H1 (cell line): ENCODE results near the gene MRPS27. TPM values are rescaled to one million over a fixed set of nuclear protein-coding genes. Genes with fewer than 3 reads are reported as not detected.

Source experiments
- CTCF ChIA-PET: fragments of 300-600 bp; sonication (Branson Sonifier 250); formaldehyde crosslinking; loops from one replicate; lab custom pipeline; 2021; ENCODE audit not compliant: partially characterized antibody; lab: Charles Lee
- POLR2A ChIA-PET: fragments of 300-600 bp; sonication (Branson Sonifier 250); formaldehyde crosslinking; loops from one replicate; lab custom pipeline; 2021; ENCODE audit warnings: inconsistent platforms; ENCODE audit not compliant: partially characterized antibody; lab: Charles Lee
- DNase-seq, 2 experiments: peaks; one replicate each; pipeline versions ENCODE4 v3.0.0 to v3.0.0-alpha.2; 2010 to 2022; ENCODE audit warnings: low spot score in 2 of 2, low read depth in 1 of 2, mixed read lengths in 1 of 2
- FAIRE-seq: peaks from 2 replicates; lab custom pipeline; 2011; peaks lifted over from hg19 to GRCh38; lab: Jason Lieb, UNC
- H2AFZ ChIP-seq: 2 replicates; pipeline ENCODE4 v1.8.1; 2012; ENCODE audit warnings: low read length, inconsistent platforms
- H2AK5ac ChIP-seq: 2 replicates; pipeline ENCODE4 v1.6.1; 2013; ENCODE audit warnings: low read depth, low read length
- H2BK120ac ChIP-seq: replicated peaks from 2 replicates; pipeline ENCODE3; 2013; ENCODE audit warnings: low read depth, low read length, inconsistent platforms
- H2BK12ac ChIP-seq: 2 replicates; pipeline ENCODE4 v1.6.1; 2013; ENCODE audit warnings: low read depth, low read length
- H2BK15ac ChIP-seq: 2 replicates; pipeline ENCODE4 v1.6.1; 2013; ENCODE audit warnings: low read length
- H2BK20ac ChIP-seq: 2 replicates; pipeline ENCODE4 v1.6.1; 2013; ENCODE audit warnings: low read length
- H2BK5ac ChIP-seq: 2 replicates; pipeline ENCODE4 v1.6.1; 2013; ENCODE audit warnings: low read depth, low read length
- H3K14ac ChIP-seq: 2 replicates; pipeline ENCODE4 v1.6.1; 2013; ENCODE audit warnings: inconsistent platforms; ENCODE audit not compliant: insufficient read length
- H3K18ac ChIP-seq: 2 replicates; pipeline ENCODE4 v1.6.1; 2013; ENCODE audit warnings: low read length; ENCODE audit errors: extremely low read depth
- H3K23ac ChIP-seq: 2 replicates; pipeline ENCODE4 v1.6.1; 2013; ENCODE audit warnings: inconsistent platforms; ENCODE audit not compliant: insufficient read length
- H3K23me2 ChIP-seq: 2 replicates; pipeline ENCODE4 v1.6.1; 2013; ENCODE audit warnings: low read depth, low read length
- H3K27ac ChIP-seq: 2 replicates; pipeline ENCODE4 v1.6.1; 2011; ENCODE audit warnings: low read depth, low read length, inconsistent platforms
- H3K27me3 ChIP-seq, 4 experiments: replicated peaks in 1 of 4; 1 replicate in 1 of 4; 2 replicates in 3 of 4; pipeline versions ENCODE4 v1.6.1 to v1.8.1; 2011 to 2013; ENCODE audit warnings: low read length in 3 of 4, mild to moderate bottlenecking in 3 of 4, inconsistent platforms in 2 of 4, mixed read lengths in 2 of 4, moderate library complexity in 1 of 4; ENCODE audit not compliant: control insufficient read depth in 3 of 4, insufficient read depth in 3 of 4; ENCODE audit errors: extremely low read depth in 1 of 4
- H3K36me3 ChIP-seq, 4 experiments: 2 replicates each; pipeline versions ENCODE4 v1.6.1 to v1.8.1; 2011 to 2013; ENCODE audit warnings: mild to moderate bottlenecking in 4 of 4, low read length in 3 of 4, moderate library complexity in 2 of 4, control low read depth in 1 of 4, inconsistent platforms in 1 of 4; ENCODE audit not compliant: insufficient read depth in 4 of 4, control insufficient read depth in 2 of 4
- H3K4ac ChIP-seq: replicated peaks from 2 replicates; pipeline ENCODE3; 2013; ENCODE audit warnings: low read length, low read depth, mixed read lengths, inconsistent platforms; ENCODE audit not compliant: insufficient read length
- H3K4me1 ChIP-seq, 4 experiments: replicated peaks in 1 of 4; 1 replicate in 1 of 4; 2 replicates in 3 of 4; pipeline versions ENCODE4 v1.6.1 to v1.8.1; 2011 to 2013; ENCODE audit warnings: low read length in 3 of 4, inconsistent platforms in 2 of 4, mixed read lengths in 1 of 4; ENCODE audit not compliant: insufficient read depth in 4 of 4, control insufficient read depth in 3 of 4
- H3K4me2 ChIP-seq, 2 experiments: 2 replicates each; pipeline versions ENCODE4 v1.6.1 to v1.8.1; 2011 to 2013; ENCODE audit warnings: low read depth in 2 of 2, low read length in 2 of 2, control low read depth in 1 of 2, inconsistent platforms in 1 of 2, mild to moderate bottlenecking in 1 of 2; ENCODE audit not compliant: insufficient read depth in 1 of 2
- H3K4me3 ChIP-seq, 4 experiments: fragments of 200-600, 300-600 bp in 1 of 4; sonication (generic), shearing (Covaris generic), sonication (Bioruptor Twin) in 1 of 4; 2 replicates each; pipeline versions ENCODE4 v1.5.1 to v1.8.1; 2011 to 2016; ENCODE audit warnings: low read length in 4 of 4, low read depth in 3 of 4, control low read depth in 2 of 4, inconsistent platforms in 2 of 4, mild to moderate bottlenecking in 2 of 4, mixed read lengths in 1 of 4, moderate library complexity in 1 of 4; ENCODE audit not compliant: insufficient read depth in 2 of 4; ENCODE audit errors: extremely low read depth in 1 of 4
- H3K56ac ChIP-seq: replicated peaks from 2 replicates; pipeline ENCODE3; 2013; ENCODE audit warnings: low read depth, mild to moderate bottlenecking, mixed read lengths, low read length, inconsistent platforms; ENCODE audit not compliant: insufficient read length
- H3K79me1 ChIP-seq: 2 replicates; pipeline ENCODE4 v1.6.1; 2013; ENCODE audit warnings: low read depth, low read length, control low read depth
- H3K79me2 ChIP-seq, 2 experiments: 2 replicates each; pipeline versions ENCODE4 v1.6.1 to v1.8.1; 2012 to 2013; ENCODE audit warnings: low read length in 2 of 2, mild to moderate bottlenecking in 2 of 2, inconsistent platforms in 1 of 2; ENCODE audit not compliant: insufficient read depth in 2 of 2, control insufficient read depth in 1 of 2
- H3K9ac ChIP-seq, 4 experiments: replicated peaks in 1 of 4; 1 replicate in 1 of 4; 2 replicates in 3 of 4; pipeline versions ENCODE4 v1.6.1 to v1.8.1; 2011 to 2013; ENCODE audit warnings: low read depth in 3 of 4, low read length in 3 of 4, control low read depth in 2 of 4, mild to moderate bottlenecking in 2 of 4, moderate library complexity in 2 of 4, inconsistent platforms in 1 of 4; ENCODE audit errors: extremely low read depth in 1 of 4
- H3K9me3 ChIP-seq, 2 experiments: 2 replicates each; pipeline versions ENCODE4 v1.6.1 to v1.8.1; 2012 to 2013; ENCODE audit warnings: mild to moderate bottlenecking in 2 of 2, moderate library complexity in 2 of 2, control low read depth in 1 of 2, inconsistent platforms in 1 of 2, low read depth in 1 of 2, low read length in 1 of 2, mixed read lengths in 1 of 2; ENCODE audit not compliant: insufficient read depth in 2 of 2
- H4K20me1 ChIP-seq, 2 experiments: replicated peaks in 1 of 2; 2 replicates each; pipeline versions ENCODE3 to v1.8.1; 2011 to 2013; ENCODE audit warnings: inconsistent platforms in 2 of 2, low read length in 2 of 2, mild to moderate bottlenecking in 1 of 2; ENCODE audit not compliant: insufficient read depth in 2 of 2, control insufficient read depth in 1 of 2
- H4K5ac ChIP-seq: 2 replicates; pipeline ENCODE4 v1.6.1; 2013; ENCODE audit warnings: low read length, low read depth, mixed read lengths, inconsistent platforms; ENCODE audit not compliant: insufficient read length
- H4K8ac ChIP-seq: 2 replicates; pipeline ENCODE4 v1.8.0; 2013; ENCODE audit warnings: mild to moderate bottlenecking, moderate library complexity, low read length, inconsistent platforms; ENCODE audit not compliant: insufficient read depth; ENCODE audit errors: extremely low read depth
- H4K91ac ChIP-seq: replicated peaks from 2 replicates; pipeline ENCODE3; 2013; ENCODE audit warnings: low read length, mixed read lengths, inconsistent platforms; ENCODE audit not compliant: insufficient read length
- ASH2L ChIP-seq: fragments of 200-600, 300-600 bp; sonication (generic); IDR thresholded peaks from one replicate; pipeline ENCODE4 v1.7.1; 2017; ENCODE audit warnings: low read length
- EP300 ChIP-seq, 2 experiments: IDR thresholded peaks; 1 replicate in 1 of 2; 2 replicates in 1 of 2; pipeline ENCODE4 v1.6.1; 2011 to 2012; ENCODE audit warnings: low read depth in 2 of 2, low read length in 2 of 2, mild to moderate bottlenecking in 2 of 2, borderline replicate concordance in 1 of 2, inconsistent platforms in 1 of 2, moderate library complexity in 1 of 2
- HDAC2 ChIP-seq, 2 experiments: fragments of 300-600 bp in 1 of 2; sonication (generic) in 1 of 2; IDR thresholded peaks; 2 replicates each; pipeline ENCODE4 v1.6.1; 2011 to 2012; ENCODE audit warnings: low read depth in 2 of 2, low read length in 2 of 2, mild to moderate bottlenecking in 2 of 2, moderate library complexity in 2 of 2, borderline replicate concordance in 1 of 2, inconsistent platforms in 1 of 2
- HDAC6 ChIP-seq: IDR thresholded peaks from one replicate; pipeline ENCODE4 v1.7.1; 2012; ENCODE audit warnings: low read depth, mild to moderate bottlenecking, inconsistent platforms, low read length, moderate library complexity
- JUN ChIP-seq: IDR thresholded peaks from 2 replicates; pipeline ENCODE4 v1.6.1; 2011; ENCODE audit warnings: low read depth, mild to moderate bottlenecking, improper control_type of control experiment, low read length
- KDM1A ChIP-seq: fragments of 200-600, 300-600 bp; sonication (generic); IDR thresholded peaks from 2 replicates; pipeline ENCODE4 v1.7.1; 2016; ENCODE audit warnings: mild to moderate bottlenecking, low read length, borderline replicate concordance
- YY1 ChIP-seq: IDR thresholded peaks from 2 replicates; pipeline ENCODE4 v1.6.1; 2011; ENCODE audit warnings: low read depth, mild to moderate bottlenecking, low read length
- WGBS, 2 experiments: shearing (Covaris generic) in 1 of 2; methylation state at CpG; one replicate each; pipeline versions ENCODE4 v1.1.6 to v1.1.7; 2013 to 2015; ENCODE audit warnings: low lambda C conversion rate in 2 of 2, mixed read lengths in 2 of 2, inconsistent platforms in 1 of 2, low coverage in 1 of 2, missing lambda C conversion rate in 1 of 2; ENCODE audit not compliant: insufficient replicate concordance in 2 of 2, insufficient coverage in 1 of 2, insufficient read length in 1 of 2; ENCODE audit errors: extremely low coverage in 1 of 2, missing lambda C conversion rate in 1 of 2; 5-methylcytosine and 5-hydroxymethylcytosine counted together
- polyA plus RNA-seq, 7 experiments: library from polyadenylated mRNA; depleted of rRNA in 3 of 7; stranded (reverse) in 5 of 7; unstranded in 2 of 7; fragments of >200 nt in 5 of 7; fragments of 200-250 nt in 2 of 7; gene quantifications; 1 replicate in 5 of 7; 2 replicates in 1 of 7; 4 replicates in 1 of 7; pipeline versions ENCODE4 v1.2.1 to v1.2.3, GENCODE V29; 2011 to 2013; ENCODE audit warnings: missing spikeins in 2 of 7, mixed read lengths in 2 of 7
- total RNA-seq: library from RNA; stranded (reverse); fragmentation: NEBNext Ultra II Directional; extraction: Animal tissue kit (Norgen Biotek cat#: 25700); gene quantifications from 2 replicates; pipeline ENCODE4 v1.2.1, GENCODE V29; 2021

The MRPS27 gene
- total and polyA plus RNA-seq, 2 of the 8 experiments (the other 6 are each of a cell fraction or from before 2014, with no cell fraction given): 93.2 to 102 TPM

- no peak overlapping the region for H4K5ac ChIP-seq
- H3K14ac ChIP-seq: no peak overlapping the region
- no peak overlapping the region for H3K56ac ChIP-seq
- 95% methylated on average over 1 of the region's 1 CpG; no CpG with 5 or more reads in 1 of the 2 experiments for WGBS, 2 experiments
- H3K4me2 ChIP-seq: no peak overlapping the region
- H3K36me3 ChIP-seq: peaks cover 0 to 23% (median 10%) of the 10 kb centered on the region in 4 experiments; a peak in 5 of 8 replicates
- H4K91ac ChIP-seq: no peak overlapping the region
- no peaks in the 10 kb centered on the region for H3K27me3 ChIP-seq
- H2BK5ac ChIP-seq: no peak overlapping the region
- no peak overlapping the region for H3K23ac ChIP-seq
- H4K20me1 ChIP-seq: no peaks in the 10 kb centered on the region
- H2BK20ac ChIP-seq: no peak overlapping the region
- no peak overlapping the region for H2BK15ac ChIP-seq
- H4K8ac ChIP-seq: no peak overlapping the region
- DNase-seq (no peak), FAIRE-seq (no peak)
- H3K4me3 ChIP-seq: no peak overlapping the region
- no peak overlapping the region for H2BK12ac ChIP-seq
- H3K18ac ChIP-seq: no peak overlapping the region
- no peaks in the 10 kb centered on the region for H3K23me2 ChIP-seq
- no peaks in the 10 kb centered on the region for H3K79me2 ChIP-seq
- H3K4me1 ChIP-seq: peaks cover 0 to 6% (median 4%) of the 10 kb centered on the region in 4 experiments; a peak in 4 of 7 replicates
- no peaks in the 10 kb centered on the region for H3K9me3 ChIP-seq
- H3K9ac ChIP-seq: no peak overlapping the region
- H2BK120ac ChIP-seq: no peak overlapping the region
- TF ChIP-seq EP300 (IDR thresholded peaks at IDR 0.05; ENCODE audit: borderline replicate concordance in 1 of 2, low read depth in 2 of 2, low read length in 2 of 2): no peak
- TF ChIP-seq JUN: no peak
- no peak for TF ChIP-seq ASH2L
- TF ChIP-seq KDM1A: no peak
- TF ChIP-seq HDAC6: no peak
- TF ChIP-seq YY1: no peak
- no peak for TF ChIP-seq HDAC2 (IDR thresholded peaks at IDR 0.05; ENCODE audit: borderline replicate concordance in 1 of 2, low read depth in 2 of 2, low read length in 2 of 2)
- H2AK5ac ChIP-seq: no peak overlapping the region
- H3K4ac ChIP-seq: no peak overlapping the region
- no peak overlapping the region for H2AFZ ChIP-seq
- H3K27ac ChIP-seq: no peak overlapping the region
- ChIA-PET POLR2A (no interaction called here), CTCF (interaction anchor here (1.1 to 1.2 kb wide), 2 partner anchors 43 to 164 kb away, joined by 3 read pairs; no protein-coding TSS in a partner anchor)
- H3K79me1 ChIP-seq: no peaks in the 10 kb centered on the region
These were observed 39.8 kb upstream of the MRPS27 start for GRCh38 chr5:72359886-72360285.
